Peyer's patch (tissue), 4 donors: ENCODE measurements around the gene EEFSEC.

ENCODE experiments used
- CTCF ChIP-seq, 6 experiments: fragments of 450-650 bp in 4 of 6; fragments of 200-600 bp in 2 of 6; sonication (generic) in 1 of 6; IDR thresholded peaks; one replicate each; pipeline ENCODE4 v1.5.1; 2017 to 2019; ENCODE audit warnings: antibody characterized with exemption in 6 of 6, mild to moderate bottlenecking in 3 of 6, moderate library complexity in 1 of 6
- POLR2A ChIP-seq, 2 donors: fragments of 450-650 bp; IDR thresholded peaks; one replicate each; pipeline ENCODE4 v1.5.1; 2017; ENCODE audit warnings: antibody characterized with exemption in 2 of 2, mild to moderate bottlenecking in 2 of 2, moderate library complexity in 2 of 2

DNA sequence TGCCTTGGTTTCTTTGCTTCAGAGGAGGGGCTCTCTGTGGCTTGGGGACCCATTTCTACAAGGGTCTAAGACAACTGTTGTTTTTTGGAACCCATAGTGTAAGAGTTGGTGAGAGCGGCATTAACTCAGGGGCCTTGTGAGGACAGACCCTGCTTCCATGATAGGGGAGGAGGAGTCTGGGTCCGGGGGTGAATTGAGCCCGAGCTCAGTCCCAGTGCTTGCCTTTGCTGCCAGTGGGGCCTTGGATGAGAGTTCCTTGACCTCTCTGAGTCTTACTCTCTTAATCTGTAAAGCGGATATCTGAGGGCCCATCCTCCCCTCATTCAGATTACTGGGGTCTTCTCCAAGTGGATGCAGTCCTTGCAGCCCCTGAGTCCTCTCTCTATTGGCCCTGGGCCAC is 74.2 kb downstream of the EEFSEC start:
- TF ChIP-seq CTCF (IDR thresholded peaks at IDR 0.05), result no peak
- no peak for TF ChIP-seq POLR2A (IDR thresholded peaks at IDR 0.05)
